Stimulated activated naive B cell treated with anti-CD40 and anti-IgM and Interleukin-4, amounts not matched to agents 10 μg/mL and 1 μg/mL and 100 μg/mL, for 72 hours (primary cell): Measurements from ENCODE around the gene LCE1F.

Experiments
- ATAC-seq, 2 donors: fragments of 150-1000 bp; cut with Tn5 transposase; replicated peaks; 2 replicates each; pipeline ENCODE4 v1.10.0; 2021; ENCODE audit warnings: moderate library complexity in 1 of 2
- DNase-seq: peaks from one replicate; pipeline ENCODE4 v3.0.0; 2021
- H3K27ac Mint-ChIP-seq: one replicate; pipeline ENCODE4 v1.8.0; 2022; ENCODE audit warnings: mild to moderate bottlenecking, mixed read lengths
- H3K27me3 Mint-ChIP-seq, 2 donors: one replicate each; pipeline ENCODE4 v1.8.0; 2022; ENCODE audit warnings: mixed read lengths in 2 of 2
- H3K36me3 Mint-ChIP-seq, 2 donors: one replicate each; pipeline ENCODE4 v1.8.0; 2022; ENCODE audit warnings: mixed read lengths in 2 of 2, mild to moderate bottlenecking in 1 of 2
- H3K4me1 Mint-ChIP-seq, 2 donors: one replicate each; pipeline ENCODE4 v1.8.0; 2022; ENCODE audit warnings: mixed read lengths in 2 of 2, mild to moderate bottlenecking in 1 of 2
- H3K4me3 Mint-ChIP-seq, 2 donors: one replicate each; pipeline ENCODE4 v1.8.0; 2022; ENCODE audit warnings: mild to moderate bottlenecking in 2 of 2, mixed read lengths in 2 of 2, moderate library complexity in 1 of 2
- H3K9me3 Mint-ChIP-seq, 2 donors: one replicate each; pipeline ENCODE4 v1.8.0; 2022; ENCODE audit warnings: mixed read lengths in 2 of 2, mild to moderate bottlenecking in 1 of 2

Gene LCE1F

DNA sequence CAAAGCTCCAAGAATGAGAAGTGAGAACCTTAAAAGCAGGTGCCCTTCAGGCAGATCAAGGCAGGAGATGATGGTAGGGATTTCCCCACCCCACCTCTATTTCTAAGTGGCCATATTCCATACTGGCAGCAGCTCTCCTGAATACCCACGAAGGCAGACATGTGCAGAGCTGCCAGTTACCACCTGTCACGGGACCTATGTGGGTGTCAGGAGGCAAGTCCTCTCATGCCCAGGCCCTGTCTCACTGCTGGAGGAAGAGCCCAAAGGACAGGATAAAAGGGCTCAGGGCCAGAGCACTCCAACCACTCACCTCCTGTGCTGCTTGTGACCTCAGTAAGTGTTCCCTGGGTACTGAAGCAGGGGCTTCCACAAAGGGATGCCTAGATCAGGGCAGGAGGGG, 36.1 kb downstream of the LCE1F start:
- no peaks in the 10 kb centered on the region for H3K36me3 Mint-ChIP-seq
- H3K4me1 Mint-ChIP-seq: no peaks in the 10 kb centered on the region
- ATAC-seq (peak; percentile 31 to 48), DNase-seq (no peak)
- peaks cover 1 to 3% of the 10 kb centered on the region in 2 donors for H3K9me3 Mint-ChIP-seq
- H3K27me3 Mint-ChIP-seq: peaks cover 13 to 30% of the 10 kb centered on the region in 2 donors
- H3K4me3 Mint-ChIP-seq: no peak overlapping the region
- H3K27ac Mint-ChIP-seq: no peak overlapping the region

- Mint-ChIP-seq H3K4me3 (no peak within 1 kb of the TSS), H3K9me3 (peaks cover 1 to 3% of the 10 kb centered on the region in 2 donors), H3K27me3 (peaks cover 15 to 30% of the 10 kb centered on the region in 2 donors), H3K4me1 (no peaks in the 10 kb centered on the region), H3K36me3 (no peaks in the 10 kb centered on the region), H3K27ac (no peak within 1 kb of the TSS)
- DNase-seq (no peak), ATAC-seq (no peak)
Observed at GRCh38 chr1:152811671-152812070, 36.7 kb downstream of the LCE1F start, which contains the start of gene LCE1B. Gene LCE1B, plus strand, starts transcription at chr1:152811971. Its CDS starts 476 bp downstream, at chr1:152812447.

- ATAC-seq (no peak), DNase-seq (no peak)
- no peaks in the 10 kb centered on the region for H3K36me3 Mint-ChIP-seq
Observed at GRCh38 chr1:152817309-152817708, 42.4 kb downstream of the LCE1F start.

DNA sequence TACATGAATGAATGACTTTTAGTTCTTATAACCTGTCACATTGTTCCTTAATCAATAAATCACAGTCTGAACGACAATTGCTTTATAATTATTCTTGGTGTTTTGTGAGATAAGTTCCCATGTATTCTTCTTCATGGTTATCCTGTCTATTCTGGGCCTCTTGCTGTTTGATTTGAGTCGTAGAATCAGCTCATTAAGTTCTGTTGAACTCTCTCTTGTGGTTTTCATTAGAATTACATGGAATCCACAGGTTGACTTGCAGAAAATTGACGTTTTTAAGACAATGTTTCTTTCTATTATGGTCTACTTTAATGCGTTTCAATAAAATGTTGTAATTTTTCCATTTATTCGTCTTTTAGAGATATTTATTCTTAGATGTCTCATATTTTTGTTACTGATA, 48.4 kb downstream of the LCE1F start:
- Mint-ChIP-seq H3K36me3 (no peaks in the 10 kb centered on the region), H3K27ac (no peak overlapping the region), H3K4me3 (no peak overlapping the region), H3K4me1 (peaks cover 3 to 5% of the 10 kb centered on the region in 2 donors), H3K27me3 (peaks cover 11 to 25% of the 10 kb centered on the region in 2 donors), H3K9me3 (peaks cover 0 to 2% of the 10 kb centered on the region in 2 donors)
- no peak for DNase-seq
- ATAC-seq: no peak

More at GRCh38 chr1:152817309-152817708, 42.4 kb downstream of the LCE1F start:
- no peak overlapping the region for H3K4me3 Mint-ChIP-seq
- H3K9me3 Mint-ChIP-seq: peaks cover 0 to 2% of the 10 kb centered on the region in 2 donors
- no peak overlapping the region for H3K27ac Mint-ChIP-seq
- H3K4me1 Mint-ChIP-seq: peaks cover 3 to 5% of the 10 kb centered on the region in 2 donors
- H3K27me3 Mint-ChIP-seq: peaks cover 18 to 25% of the 10 kb centered on the region in 2 donors

DNA sequence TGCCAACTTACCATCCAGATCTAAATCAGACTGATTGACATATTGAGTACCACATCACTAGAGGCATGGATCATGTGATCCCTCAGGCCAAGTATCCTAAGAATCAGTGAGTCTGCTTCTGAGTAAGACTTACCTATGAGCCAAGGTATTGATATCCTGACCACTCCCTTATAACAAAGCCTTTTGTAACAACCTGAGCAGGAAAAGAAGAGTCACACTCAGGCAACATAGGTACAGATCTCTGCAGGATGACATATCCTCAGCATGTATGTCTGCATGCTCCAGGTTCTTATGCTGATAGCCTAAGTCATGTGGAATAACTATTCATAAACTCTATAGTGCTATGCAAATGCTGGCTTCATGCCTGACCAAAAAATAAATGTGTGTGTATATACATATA, 50.0 kb downstream of the LCE1F start:
- Mint-ChIP-seq H3K27me3 (peaks cover 21 to 38% of the 10 kb centered on the region in 2 donors), H3K4me3 (no peak overlapping the region), H3K36me3 (no peaks in the 10 kb centered on the region), H3K4me1 (peaks cover 3 to 5% of the 10 kb centered on the region in 2 donors), H3K9me3 (peaks cover 0 to 2% of the 10 kb centered on the region in 2 donors), H3K27ac (no peak overlapping the region)
- ATAC-seq: no peak
- no peak for DNase-seq
